HCT116 (cell line): ENCODE data around the gene IGF2R. TPM values are rescaled to one million over a fixed set of nuclear protein-coding genes. Genes with fewer than 3 reads are reported as not detected.

Source experiments
- ATAC-seq: fragments of 200-7000 bp; cut with Tn5 transposase; 2 replicates; pipeline ENCODE4 v1.9.1; 2020; ENCODE audit warnings: mild to moderate bottlenecking, moderate library complexity
- BruUV-seq: library from RNA; stranded (reverse); fragments of 400-500 nt; replicated peaks from 2 replicates; lab custom pipeline; 2021; lab: Mats Ljungman, UMichigan
- CTCF ChIA-PET: fragments of 300-600 bp; sonication (Branson Sonifier 250); formaldehyde crosslinking; loops from one replicate; lab custom pipeline; 2021; ENCODE audit warnings: antibody characterized with exemption; lab: Charles Lee
- POLR2A ChIA-PET: fragments of 300-600, 350-600 bp; sonication (Branson Sonifier 250); formaldehyde crosslinking; loops from one replicate; lab custom pipeline; 2021; ENCODE audit warnings: antibody characterized with exemption; lab: Charles Lee
- RAD21 ChIA-PET, 2 experiments: fragments of 300-600 bp; sonication (Branson Sonifier 250); formaldehyde crosslinking; loops; one replicate each; lab custom pipeline; 2023; ENCODE audit warnings: low total read pairs in 2 of 2; ENCODE audit not compliant: uncharacterized antibody in 2 of 2, unreplicated experiment in 2 of 2, low non-redundant PET in 1 of 2; lab: Charles Lee
- DNase-seq: peaks from one replicate; pipeline ENCODE4 v3.0.0-alpha.2; 2010; ENCODE audit warnings: low read depth, low spot score
- H2AFZ ChIP-seq: fragments of 200-600 bp; shearing (Covaris generic), sonication (generic); 2 replicates; pipeline ENCODE4 v1.6.1; 2017; ENCODE audit warnings: low read depth, mixed run types, mixed read lengths, antibody characterized with exemption, low read length; ENCODE audit not compliant: poor library complexity, severe bottlenecking
- H3K27ac ChIP-seq: 2 replicates; pipeline ENCODE4 v1.5.1; 2012; ENCODE audit warnings: low read depth, low read length
- H3K27me3 ChIP-seq: fragments of 200-600 bp; sonication (generic); 2 replicates; pipeline ENCODE4 v1.6.1; 2016; ENCODE audit warnings: mixed run types, low read length, mixed read lengths; ENCODE audit not compliant: insufficient read depth
- H3K36me3 ChIP-seq, 2 experiments: fragments of 200-500 bp in 1 of 2; fragments of 200-600 bp in 1 of 2; sonication (Bioruptor generic) in 1 of 2; sonication (generic) in 1 of 2; 2 replicates each; pipeline versions ENCODE4 v1.5.1 to v1.6.1; 2014 to 2016; ENCODE audit warnings: low read length in 2 of 2, inconsistent platforms in 1 of 2, mixed read lengths in 1 of 2, mixed run types in 1 of 2; ENCODE audit not compliant: insufficient read depth in 2 of 2, control insufficient read depth in 1 of 2
- H3K4me1 ChIP-seq, 2 experiments: fragments of 200-600 bp in 1 of 2; sonication (generic) in 1 of 2; 2 replicates each; pipeline versions ENCODE4 v1.5.1 to v1.6.1; 2012 to 2017; ENCODE audit warnings: low read length in 2 of 2, inconsistent platforms in 1 of 2, mild to moderate bottlenecking in 1 of 2, mixed read lengths in 1 of 2, mixed run types in 1 of 2, moderate library complexity in 1 of 2; ENCODE audit not compliant: insufficient read depth in 2 of 2, control insufficient read depth in 1 of 2
- H3K4me2 ChIP-seq: fragments of 200-600 bp; sonication (generic); 2 replicates; pipeline ENCODE4 v1.6.1; 2017; ENCODE audit warnings: mixed run types, low read length, mixed read lengths
- H3K4me3 ChIP-seq, 2 experiments: fragments of 200-600 bp in 1 of 2; sonication (generic) in 1 of 2; replicated peaks in 1 of 2; 2 replicates each; pipeline ENCODE4 v1.5.1; 2011 to 2016; ENCODE audit warnings: low read length in 2 of 2, control low read depth in 1 of 2, low read depth in 1 of 2, mild to moderate bottlenecking in 1 of 2, mixed read lengths in 1 of 2, mixed run types in 1 of 2
- H3K79me2 ChIP-seq: fragments of 200-600 bp; sonication (generic); 2 replicates; pipeline ENCODE4 v1.6.1; 2017; ENCODE audit warnings: mild to moderate bottlenecking, mixed run types, low read length, moderate library complexity, mixed read lengths; ENCODE audit not compliant: insufficient read depth
- H3K9ac ChIP-seq: fragments of 200-600 bp; sonication (generic); 2 replicates; pipeline ENCODE4 v1.6.1; 2016; ENCODE audit warnings: low read length, mixed read lengths
- H3K9me2 ChIP-seq: fragments of 200-600 bp; sonication (generic), shearing (Covaris generic); 2 replicates; pipeline ENCODE4 v1.6.1; 2017; ENCODE audit warnings: mixed run types, mild to moderate bottlenecking, moderate library complexity; ENCODE audit not compliant: insufficient read depth
- H3K9me3 ChIP-seq, 2 experiments: fragments of 200-500 bp in 1 of 2; fragments of 200-600 bp in 1 of 2; sonication (Bioruptor generic) in 1 of 2; sonication (generic) in 1 of 2; 2 replicates each; pipeline ENCODE4 v1.6.1; 2014 to 2017; ENCODE audit warnings: low read length in 2 of 2, mixed read lengths in 2 of 2, inconsistent platforms in 1 of 2, low read depth in 1 of 2, mild to moderate bottlenecking in 1 of 2, mixed run types in 1 of 2, moderate library complexity in 1 of 2; ENCODE audit not compliant: control insufficient read depth in 1 of 2, insufficient read depth in 1 of 2
- H4K20me1 ChIP-seq: fragments of 200-600 bp; sonication (generic), shearing (Covaris generic); 2 replicates; pipeline ENCODE4 v1.6.1; 2017; ENCODE audit warnings: mixed run types, mild to moderate bottlenecking, moderate library complexity; ENCODE audit not compliant: insufficient read depth
- CBX3 ChIP-seq: IDR thresholded peaks from 2 replicates; pipeline ENCODE4 v1.6.1; 2012; ENCODE audit warnings: low read depth
- EGR1 ChIP-seq: IDR thresholded peaks from 2 replicates; pipeline ENCODE4 v1.6.1; 2012; ENCODE audit warnings: low read depth
- ELF1 ChIP-seq: IDR thresholded peaks from 2 replicates; pipeline ENCODE4 v1.6.1; 2012; ENCODE audit warnings: low read depth, borderline replicate concordance
- EZH2 ChIP-seq: fragments of 200-600 bp; sonication (generic); IDR thresholded peaks from 2 replicates; pipeline ENCODE4 v1.6.1; 2017; ENCODE audit warnings: antibody characterized with exemption, mixed run types
- EZH2phosphoT487 ChIP-seq: fragments of 200-600 bp; IDR thresholded peaks from 2 replicates; pipeline ENCODE4 v1.6.1; 2018; ENCODE audit warnings: antibody characterized with exemption, borderline replicate concordance
- FOSL1 ChIP-seq: IDR thresholded peaks from 2 replicates; pipeline ENCODE4 v1.6.1; 2012; ENCODE audit warnings: low read depth
- POLR2AphosphoS5 ChIP-seq: IDR thresholded peaks from 2 replicates; pipeline ENCODE4 v1.6.1; 2011; ENCODE audit warnings: mild to moderate bottlenecking, low read depth, low read length, moderate library complexity
- RAD21 ChIP-seq: IDR thresholded peaks from 2 replicates; pipeline ENCODE4 v1.6.1; 2012; ENCODE audit warnings: low read depth, mild to moderate bottlenecking
- SIN3A ChIP-seq: IDR thresholded peaks from 2 replicates; pipeline ENCODE4 v1.6.1; 2012; ENCODE audit warnings: low read depth
- SP1 ChIP-seq: IDR thresholded peaks from 2 replicates; pipeline ENCODE4 v1.6.1; 2012; ENCODE audit warnings: low read depth
- SRF ChIP-seq: IDR thresholded peaks from 2 replicates; pipeline ENCODE4 v1.6.1; 2012; ENCODE audit warnings: low read depth
- TCF7L2 ChIP-seq: IDR thresholded peaks from 2 replicates; pipeline ENCODE4 v1.7.0; 2011; ENCODE audit warnings: borderline replicate concordance, inconsistent platforms; ENCODE audit not compliant: insufficient read depth, insufficient read length; ENCODE audit errors: extremely low read depth
- YY1 ChIP-seq: IDR thresholded peaks from 2 replicates; pipeline ENCODE4 v1.6.1; 2011; ENCODE audit warnings: low read length, low read depth, moderate library complexity, mild to moderate bottlenecking; ENCODE audit not compliant: insufficient replicate concordance; ENCODE audit errors: extremely low read depth
- ZFX ChIP-seq: fragments of 450-650 bp; IDR thresholded peaks from 2 replicates; pipeline ENCODE4 v1.6.1; 2017
- ZNF274 ChIP-seq: fragments of 200-500 bp; sonication (Bioruptor generic); IDR thresholded peaks from 2 replicates; pipeline ENCODE4 v1.6.1; 2014; ENCODE audit warnings: mild to moderate bottlenecking, low read depth, low read length, inconsistent platforms
- intact Hi-C: fragments of 100-400 bp; cut with micrococcal nuclease; formaldehyde crosslinking; loops from 2 replicates; pipeline ENCODE4 v1.10.0; 2022
- total RNA-seq: library from RNA; stranded (reverse); gene quantifications from one replicate; pipeline ENCODE4 v1.2.1, GENCODE V29; 2021; ENCODE audit not compliant: unreplicated experiment
- TF ChIP-seq, protein P1 (sequence below): IDR thresholded peaks from 2 replicates; pipeline ENCODE4 v1.6.1; 2012
- TF ChIP-seq, protein P2 (sequence below): IDR thresholded peaks from 2 replicates; pipeline ENCODE4 v1.6.1; 2012; ENCODE audit warnings: low read depth
- TF ChIP-seq, protein P3 (sequence below): IDR thresholded peaks from 2 replicates; pipeline ENCODE4 v1.6.1; 2011; ENCODE audit warnings: mild to moderate bottlenecking, low read length, moderate library complexity; ENCODE audit not compliant: insufficient replicate concordance; ENCODE audit errors: extremely low read depth

Gene IGF2R
- total RNA-seq, 1 experiment from 2014 or later: 37.0 TPM

DNA sequence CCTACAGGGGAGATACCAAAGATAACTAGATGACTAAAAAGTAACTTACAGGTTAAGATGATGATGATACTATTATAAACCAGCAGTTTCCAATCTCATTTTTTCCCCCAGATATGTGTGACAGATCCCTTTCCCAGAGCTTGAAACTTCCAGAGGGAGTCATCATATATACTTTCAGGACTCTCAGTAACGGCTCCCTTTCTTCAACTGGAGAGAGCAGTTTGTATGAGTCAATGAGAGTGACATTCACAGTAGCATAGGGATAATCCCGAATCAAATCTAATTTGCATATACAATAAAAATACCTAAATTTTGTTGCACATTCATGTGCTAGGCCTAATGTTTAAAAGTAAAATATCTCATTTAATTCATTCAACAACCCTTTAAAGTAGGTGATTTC lies 29.7 kb downstream of the IGF2R start:
- TF ChIP-seq EZH2phosphoT487 (no peak), RAD21 (no peak), EGR1 (no peak), TCF7L2 (no peak), POLR2AphosphoS5 (no peak), YY1 (no peak), EZH2 (no peak), ELF1 (no peak), CBX3 (no peak), SP1 (no peak), SIN3A (no peak), SRF (no peak), FOSL1 (no peak), ZNF274 (no peak), ZFX (no peak)
- TF ChIP-seq, protein P1, sequence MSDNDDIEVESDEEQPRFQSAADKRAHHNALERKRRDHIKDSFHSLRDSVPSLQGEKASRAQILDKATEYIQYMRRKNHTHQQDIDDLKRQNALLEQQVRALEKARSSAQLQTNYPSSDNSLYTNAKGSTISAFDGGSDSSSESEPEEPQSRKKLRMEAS: no peak
- TF ChIP-seq, protein P2, sequence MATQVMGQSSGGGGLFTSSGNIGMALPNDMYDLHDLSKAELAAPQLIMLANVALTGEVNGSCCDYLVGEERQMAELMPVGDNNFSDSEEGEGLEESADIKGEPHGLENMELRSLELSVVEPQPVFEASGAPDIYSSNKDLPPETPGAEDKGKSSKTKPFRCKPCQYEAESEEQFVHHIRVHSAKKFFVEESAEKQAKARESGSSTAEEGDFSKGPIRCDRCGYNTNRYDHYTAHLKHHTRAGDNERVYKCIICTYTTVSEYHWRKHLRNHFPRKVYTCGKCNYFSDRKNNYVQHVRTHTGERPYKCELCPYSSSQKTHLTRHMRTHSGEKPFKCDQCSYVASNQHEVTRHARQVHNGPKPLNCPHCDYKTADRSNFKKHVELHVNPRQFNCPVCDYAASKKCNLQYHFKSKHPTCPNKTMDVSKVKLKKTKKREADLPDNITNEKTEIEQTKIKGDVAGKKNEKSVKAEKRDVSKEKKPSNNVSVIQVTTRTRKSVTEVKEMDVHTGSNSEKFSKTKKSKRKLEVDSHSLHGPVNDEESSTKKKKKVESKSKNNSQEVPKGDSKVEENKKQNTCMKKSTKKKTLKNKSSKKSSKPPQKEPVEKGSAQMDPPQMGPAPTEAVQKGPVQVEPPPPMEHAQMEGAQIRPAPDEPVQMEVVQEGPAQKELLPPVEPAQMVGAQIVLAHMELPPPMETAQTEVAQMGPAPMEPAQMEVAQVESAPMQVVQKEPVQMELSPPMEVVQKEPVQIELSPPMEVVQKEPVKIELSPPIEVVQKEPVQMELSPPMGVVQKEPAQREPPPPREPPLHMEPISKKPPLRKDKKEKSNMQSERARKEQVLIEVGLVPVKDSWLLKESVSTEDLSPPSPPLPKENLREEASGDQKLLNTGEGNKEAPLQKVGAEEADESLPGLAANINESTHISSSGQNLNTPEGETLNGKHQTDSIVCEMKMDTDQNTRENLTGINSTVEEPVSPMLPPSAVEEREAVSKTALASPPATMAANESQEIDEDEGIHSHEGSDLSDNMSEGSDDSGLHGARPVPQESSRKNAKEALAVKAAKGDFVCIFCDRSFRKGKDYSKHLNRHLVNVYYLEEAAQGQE: no peak
- TF ChIP-seq, protein P3, sequence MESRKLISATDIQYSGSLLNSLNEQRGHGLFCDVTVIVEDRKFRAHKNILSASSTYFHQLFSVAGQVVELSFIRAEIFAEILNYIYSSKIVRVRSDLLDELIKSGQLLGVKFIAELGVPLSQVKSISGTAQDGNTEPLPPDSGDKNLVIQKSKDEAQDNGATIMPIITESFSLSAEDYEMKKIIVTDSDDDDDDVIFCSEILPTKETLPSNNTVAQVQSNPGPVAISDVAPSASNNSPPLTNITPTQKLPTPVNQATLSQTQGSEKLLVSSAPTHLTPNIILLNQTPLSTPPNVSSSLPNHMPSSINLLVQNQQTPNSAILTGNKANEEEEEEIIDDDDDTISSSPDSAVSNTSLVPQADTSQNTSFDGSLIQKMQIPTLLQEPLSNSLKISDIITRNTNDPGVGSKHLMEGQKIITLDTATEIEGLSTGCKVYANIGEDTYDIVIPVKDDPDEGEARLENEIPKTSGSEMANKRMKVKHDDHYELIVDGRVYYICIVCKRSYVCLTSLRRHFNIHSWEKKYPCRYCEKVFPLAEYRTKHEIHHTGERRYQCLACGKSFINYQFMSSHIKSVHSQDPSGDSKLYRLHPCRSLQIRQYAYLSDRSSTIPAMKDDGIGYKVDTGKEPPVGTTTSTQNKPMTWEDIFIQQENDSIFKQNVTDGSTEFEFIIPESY: no peak
- TF ChIP-seq, all 23 proteins: peak for 0
- no peaks in the 10 kb centered on the region for H3K4me1 ChIP-seq
- H3K9me2 ChIP-seq: no peaks in the 10 kb centered on the region
- H3K4me3 ChIP-seq: no peak overlapping the region
- ChIA-PET RAD21 (no interaction called here), POLR2A (no interaction called here), CTCF (no interaction called here)
- DNase-seq (no peak), ATAC-seq (no peak)
- BruUV-seq: no TSS peak
- H4K20me1 ChIP-seq: no peaks in the 10 kb centered on the region
- no peak overlapping the region for H3K9ac ChIP-seq
- H2AFZ ChIP-seq: no peak overlapping the region
- H3K27ac ChIP-seq: no peak overlapping the region
- peaks cover 43% of the 10 kb centered on the region for H3K79me2 ChIP-seq
- H3K9me3 ChIP-seq: no peaks in the 10 kb centered on the region
- H3K4me2 ChIP-seq: no peak overlapping the region
- peaks cover 0 to 5% of the 10 kb centered on the region in 2 experiments; a peak in 1 of 4 replicates for H3K36me3 ChIP-seq
- intact Hi-C loops: no loop called here
- no peaks in the 10 kb centered on the region for H3K27me3 ChIP-seq
